Head of caudate nucleus (tissue), 42 donors: ENCODE data around the gene TSGA10IP.

Experiments
- DNase-seq, 42 donors: peaks; one replicate each; pipeline versions ENCODE4 v3.0.0 to v3.0.0-alpha.2; 2020 to 2021; ENCODE audit warnings: mixed read lengths in 7 of 42
- intact Hi-C: fragments of 100-400 bp; cut with DNase I; formaldehyde crosslinking; loops from one replicate; pipeline ENCODE4 v1.15.0; 2022

TSGA10IP gene

GRCh38 chr11:65987336-65987735, 42.1 kb downstream of the TSGA10IP start:
- intact Hi-C loops = loop anchor here (10.0 kb wide), 1 partner anchor 363 kb away; no protein-coding TSS in a partner anchor
- DNase-seq = no peak

DNA sequence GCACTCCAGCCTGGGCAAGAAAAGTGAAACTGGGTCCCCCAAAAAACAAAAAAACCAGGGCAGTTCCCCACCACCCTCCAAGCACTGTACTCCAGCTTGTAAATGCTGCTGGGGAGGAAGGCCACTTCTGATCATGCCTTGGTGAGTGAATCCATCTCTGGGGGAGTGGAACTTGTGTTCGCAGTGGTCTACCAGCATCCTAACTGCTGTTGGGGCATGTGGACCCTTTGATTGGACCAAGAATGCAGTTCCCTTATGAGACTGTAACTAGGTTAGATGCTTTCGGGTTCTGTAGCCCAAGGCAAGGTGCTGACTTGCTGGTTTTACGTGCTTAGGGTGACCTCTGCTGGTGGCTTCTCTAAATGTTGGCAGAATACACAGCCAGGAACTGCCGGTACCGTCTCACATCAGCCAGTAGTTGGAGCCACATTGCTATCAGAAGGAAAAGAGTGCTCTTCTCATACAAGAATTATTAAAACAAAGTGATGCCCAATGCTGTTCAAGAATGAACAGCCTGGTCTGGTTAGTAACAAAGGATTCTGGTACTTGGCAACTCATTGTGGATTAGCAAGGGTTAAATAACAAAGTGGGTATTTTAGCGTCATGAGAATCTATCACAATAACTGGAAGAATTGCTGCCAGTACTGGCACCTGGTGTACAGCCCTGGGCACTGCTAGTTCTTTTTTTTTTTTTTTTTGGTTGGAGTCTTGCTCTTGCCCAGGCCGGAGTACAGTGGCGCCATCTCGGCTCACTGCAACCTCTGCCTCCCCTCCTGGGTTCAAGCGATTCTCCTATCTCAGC, 43.7 kb downstream of the TSGA10IP start:
- intact Hi-C loops = loop anchor here (10.0 kb wide), 1 partner anchor 364 kb away; no protein-coding TSS in a partner anchor
- peak; percentile 56 to 96 (median 92) for DNase-seq

DNA sequence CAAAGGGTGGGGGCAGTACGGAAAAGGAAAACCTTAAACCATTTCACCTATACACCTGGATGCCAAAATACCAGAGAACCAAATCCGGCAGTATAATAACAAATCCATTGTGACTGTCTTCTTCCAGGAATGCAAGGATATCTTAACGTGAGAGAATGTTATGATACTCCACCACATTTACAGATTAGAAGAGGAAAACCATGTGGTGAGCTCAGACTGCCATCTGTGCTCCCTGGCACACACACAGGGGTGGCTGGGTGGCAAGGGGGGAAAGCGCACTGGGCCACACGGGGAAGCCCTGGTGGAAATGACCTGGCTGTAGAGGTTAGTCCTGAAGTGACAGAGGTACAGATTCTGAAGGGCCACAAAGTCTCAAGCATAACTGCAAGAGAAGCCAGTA, 46.8 kb downstream of the TSGA10IP start:
- DNase-seq = no peak
- intact Hi-C loops = loop anchor here (10.0 kb wide), 1 partner anchor 107 kb away; the partner anchor contains the start of gene FIBP

DNA sequence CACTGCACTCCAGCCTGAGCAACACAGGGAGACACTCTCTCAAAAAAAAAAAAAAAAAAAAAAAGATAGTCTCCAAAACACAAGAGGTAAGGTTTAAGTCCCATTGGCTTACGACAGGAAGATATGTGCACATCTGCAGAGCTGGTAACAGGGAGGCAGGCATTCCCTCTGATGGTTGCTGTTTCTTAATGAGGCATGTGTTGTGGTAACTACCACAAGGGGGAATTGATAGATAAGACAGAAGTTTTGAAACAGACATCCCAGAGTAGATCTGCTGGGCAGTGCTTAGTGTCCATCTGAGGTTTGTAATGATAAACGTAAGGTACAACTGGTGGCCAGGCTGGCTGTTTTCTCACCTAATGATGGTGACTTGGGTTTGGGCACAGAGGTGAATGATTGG, 52.0 kb downstream of the TSGA10IP start:
- intact Hi-C loops = loop anchor here (10.0 kb wide), 1 partner anchor 112 kb away; the partner anchor contains the start of gene FIBP
- no peak for DNase-seq

GRCh38 chr11:66001942-66002647, 56.8 kb downstream of the TSGA10IP start, which contains the start of the genes BANF1 and EIF1AD:
TSS of gene BANF1 (plus strand) at chr11:66002503. CDS start at chr11:66003251, 748 bp downstream.
TSS of gene EIF1AD (minus strand) at chr11:66002157. CDS start at chr11:66000389, 1,768 bp downstream.
- peak; percentile 85 to 99 (median 96) for DNase-seq
- intact Hi-C loops = loop anchor here (1.0 kb wide), 2 partner anchors 41 to 50 kb away; partner anchors contain the start of genes SART1 and SF3B2

GRCh38 chr11:66002648-66003225, 57.5 kb downstream of the TSGA10IP start:
- intact Hi-C loops = loop anchor here (1.0 kb wide), 2 partner anchors 41 to 50 kb away; partner anchors contain the start of genes SART1 and SF3B2
- peak in 8 of 42 donors; percentile 23 to 73 (median 38) for DNase-seq

GRCh38 chr11:66003291-66003690, 58.0 kb downstream of the TSGA10IP start:
- DNase-seq = no peak
- intact Hi-C loops = no loop called here

GRCh38 chr11:66004186-66004585, 58.9 kb downstream of the TSGA10IP start:
- DNase-seq = no peak
- intact Hi-C loops = no loop called here

DNA sequence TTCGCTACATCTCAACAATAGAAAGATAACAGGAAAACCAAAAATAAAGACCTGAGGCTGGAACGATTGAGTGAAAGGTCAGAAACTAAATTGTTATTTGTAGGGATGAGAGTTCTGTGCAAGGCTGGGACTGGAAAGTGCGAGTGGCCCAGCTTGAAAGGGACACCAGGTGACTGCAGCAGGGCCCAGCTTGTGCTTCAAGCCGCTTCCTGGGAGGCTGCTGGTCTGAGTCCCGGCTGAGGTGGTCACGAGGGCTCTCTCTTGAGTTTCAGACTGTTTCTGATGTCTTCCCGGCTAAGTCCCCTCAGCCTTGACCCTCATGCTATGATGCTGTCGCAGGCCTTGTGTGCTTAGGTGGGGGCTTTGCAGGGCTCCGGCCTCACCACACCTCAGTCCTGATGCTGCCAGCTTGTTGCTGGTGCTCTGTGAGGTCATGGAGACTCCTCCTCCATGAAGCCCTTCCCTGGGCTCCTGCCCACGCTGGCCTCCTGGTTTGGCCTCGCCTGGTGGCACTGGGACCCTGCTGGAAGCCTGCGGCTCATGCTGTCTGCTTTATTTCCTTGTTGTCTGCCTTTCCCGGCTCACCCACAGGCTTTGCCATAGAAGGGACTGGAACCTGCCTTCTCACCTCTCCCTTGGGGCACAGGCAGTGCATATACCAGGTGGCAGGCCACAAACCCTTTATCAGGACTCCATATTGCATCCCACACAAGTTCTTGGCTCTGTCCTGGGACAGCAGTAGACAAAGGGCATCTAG, 61.0 kb downstream of the TSGA10IP start:
- intact Hi-C loops = no loop called here
- DNase-seq = no peak

- no peak for DNase-seq
Measured at GRCh38 chr11:66006891-66007176, 61.6 kb downstream of the TSGA10IP start.

GRCh38 chr11:66007201-66007634, 61.9 kb downstream of the TSGA10IP start:
- intact Hi-C loops = no loop called here
- no peak for DNase-seq

More at GRCh38 chr11:66006891-66007176, 61.6 kb downstream of the TSGA10IP start:
- intact Hi-C loops = no loop called here

DNA sequence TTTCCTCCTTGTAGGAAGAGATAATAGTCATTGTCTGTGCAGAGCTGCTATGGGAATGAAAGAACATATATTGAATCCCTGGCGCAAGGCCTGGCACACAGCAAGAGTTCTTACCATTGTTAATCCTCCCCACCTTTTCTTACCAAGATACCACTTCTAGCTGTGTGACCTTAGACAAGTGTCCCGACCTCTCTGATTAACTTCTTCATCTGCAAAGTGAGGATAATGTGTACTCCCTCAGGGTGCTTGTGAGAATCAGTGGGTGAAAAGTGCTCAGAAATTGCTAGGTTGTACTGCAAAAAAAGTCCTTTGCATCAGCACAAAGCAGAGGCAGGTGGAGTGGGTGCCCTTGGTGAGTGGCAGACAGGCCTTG, 62.8 kb downstream of the TSGA10IP start:
- no peak for DNase-seq
- intact Hi-C loops = no loop called here

DNA sequence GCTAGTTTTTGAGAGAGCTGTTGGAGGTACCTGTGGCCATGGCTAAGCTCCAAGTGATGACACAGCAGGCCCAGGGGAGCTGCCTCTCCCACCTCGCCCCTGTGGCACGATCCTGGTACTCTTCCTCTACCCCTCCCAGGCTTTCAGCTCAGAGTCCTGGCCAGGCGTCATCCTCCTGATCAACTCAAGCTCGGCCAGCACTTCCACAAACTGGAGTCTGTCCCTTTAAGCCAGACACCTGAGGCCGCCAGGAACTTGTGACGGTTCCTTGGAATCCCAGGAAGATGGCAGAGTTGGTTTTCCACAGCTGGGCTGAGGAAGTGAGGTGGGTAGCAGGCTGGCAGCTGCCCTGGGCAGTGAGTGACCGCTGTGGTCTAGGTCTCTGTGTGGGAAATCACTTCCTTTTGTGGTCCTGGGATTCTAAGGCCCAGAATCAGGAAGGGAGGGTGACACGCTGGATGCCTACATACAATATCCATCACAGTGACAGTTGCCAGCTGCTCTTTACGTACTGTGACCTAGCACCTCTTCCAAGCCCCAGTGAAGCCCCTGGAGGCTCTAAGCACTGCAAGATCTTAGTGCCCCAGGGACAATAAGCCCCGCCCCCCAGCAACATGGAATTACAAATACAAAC, 63.3 kb downstream of the TSGA10IP start:
- intact Hi-C loops = no loop called here
- no peak for DNase-seq
